Coronary artery (tissue), 2 donors: ENCODE measurements around the gene COG7.
A peak's percentile ranks its signal among the peaks of the same experiment; 100 is the strongest.
"Not testable (repeated sequence)": the region's sequence is repeated elsewhere in the genome, so short reads cannot be mapped to it uniquely, and the experiment has no call there.

Experiments used
- DNase-seq: peaks from one replicate; pipeline ENCODE4 v3.0.0-alpha.2; 2017; ENCODE audit warnings: low spot score
- H3K27ac ChIP-seq, 2 donors: fragments of 200-600 bp; sonication (generic); one replicate each; pipeline ENCODE4 v1.5.1; 2016 to 2019
- H3K4me3 ChIP-seq: fragments of 200-600 bp; sonication (generic); 2 replicates; pipeline ENCODE4 v1.5.1; 2016; ENCODE audit warnings: mild to moderate bottlenecking, moderate library complexity
- CTCF ChIP-seq: fragments of 200-600 bp; sonication (generic); IDR thresholded peaks from one replicate; pipeline ENCODE4 v1.5.1; 2019; ENCODE audit warnings: antibody characterized with exemption

Gene COG7

GRCh38 chr16:23453338-23454052, 506 bp upstream of the COG7 start:
- DNase-seq: no peak
- Histone ChIP-seq H3K4me3 (peak overlapping the region; percentile 98), H3K27ac (peak overlapping the region in 1 of 2 donors; percentile 91)
- no peak for TF ChIP-seq CTCF

- H3K27ac ChIP-seq: no peak overlapping the region
- TF ChIP-seq CTCF: no peak
These were observed 793 bp downstream of the COG7 start for GRCh38 chr16:23452221-23452571.

GRCh38 chr16:23448392-23448791, 4.6 kb downstream of the COG7 start:
- no peak for DNase-seq
- Histone ChIP-seq H3K4me3 (no peak overlapping the region), H3K27ac (no peak overlapping the region)
- TF ChIP-seq CTCF: no peak

More at GRCh38 chr16:23452221-23452571, 793 bp downstream of the COG7 start:
- DNase-seq: no peak
- H3K4me3 ChIP-seq: peak overlapping the region; percentile 98

GRCh38 chr16:23437542-23437941, 15.4 kb downstream of the COG7 start:
- H3K4me3 ChIP-seq, DNase-seq, H3K27ac ChIP-seq: not testable (repeated sequence)

DNA sequence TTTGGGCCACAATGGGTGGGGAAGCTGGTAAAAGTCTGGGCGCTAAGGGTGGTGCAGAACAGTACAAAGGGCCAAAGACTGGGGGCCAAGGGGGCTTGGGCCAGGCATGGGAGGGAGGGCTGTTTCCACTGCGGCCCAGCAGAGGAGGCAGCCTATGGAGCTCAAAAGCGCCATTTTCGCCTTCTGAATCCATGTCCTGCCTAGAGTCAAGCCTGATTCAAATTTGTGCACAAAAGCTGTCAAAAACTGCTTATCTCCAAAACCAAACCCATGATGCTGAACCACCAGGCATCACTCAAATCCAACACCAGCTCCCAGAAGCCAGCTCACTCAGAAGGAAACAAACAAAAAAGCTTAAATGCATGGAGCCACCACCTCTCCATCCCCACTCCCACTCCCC, 16.0 kb downstream of the COG7 start:
- Histone ChIP-seq H3K4me3 (no peak overlapping the region), H3K27ac (no peak overlapping the region)
- TF ChIP-seq CTCF: no peak
- no peak for DNase-seq

- Histone ChIP-seq H3K27ac (no peak overlapping the region), H3K4me3 (no peak overlapping the region)
- peak; percentile 57 for TF ChIP-seq CTCF
- DNase-seq: no peak
These were observed 17.5 kb downstream of the COG7 start for GRCh38 chr16:23435500-23435899.

DNA sequence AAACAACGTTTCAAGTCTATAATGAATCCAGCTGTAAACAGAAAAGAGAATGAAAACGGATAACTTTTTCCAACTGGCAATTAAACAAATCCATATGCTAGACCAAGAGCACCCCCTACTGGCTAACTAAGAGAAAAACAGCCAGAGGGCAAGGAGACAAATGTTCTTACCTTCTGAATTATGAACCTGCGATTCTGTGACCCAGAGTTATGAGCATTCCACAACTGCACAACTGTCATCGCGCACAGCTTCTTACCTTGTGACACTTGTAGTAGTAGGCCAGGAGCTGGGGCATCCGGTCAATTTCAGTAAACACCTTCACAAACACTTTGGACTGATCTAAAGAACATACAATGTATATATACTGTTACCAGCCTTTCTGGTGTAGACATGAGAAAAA, 18.6 kb downstream of the COG7 start:
- TF ChIP-seq CTCF: peak; percentile 76
- Histone ChIP-seq H3K27ac (no peak overlapping the region), H3K4me3 (no peak overlapping the region)
- no peak for DNase-seq
